GM20431 (cell line): ENCODE data around the gene SGMS2.

Experiments used
- in situ Hi-C: fragments of 300-500 bp; cut with MseI, MboI; formaldehyde crosslinking; loops from one replicate; pipeline ENCODE4 v1.15.0; 2020; ENCODE audit warnings: low sequenced_read_pairs; ENCODE audit not compliant: unreplicated experiment

The SGMS2 gene

DNA sequence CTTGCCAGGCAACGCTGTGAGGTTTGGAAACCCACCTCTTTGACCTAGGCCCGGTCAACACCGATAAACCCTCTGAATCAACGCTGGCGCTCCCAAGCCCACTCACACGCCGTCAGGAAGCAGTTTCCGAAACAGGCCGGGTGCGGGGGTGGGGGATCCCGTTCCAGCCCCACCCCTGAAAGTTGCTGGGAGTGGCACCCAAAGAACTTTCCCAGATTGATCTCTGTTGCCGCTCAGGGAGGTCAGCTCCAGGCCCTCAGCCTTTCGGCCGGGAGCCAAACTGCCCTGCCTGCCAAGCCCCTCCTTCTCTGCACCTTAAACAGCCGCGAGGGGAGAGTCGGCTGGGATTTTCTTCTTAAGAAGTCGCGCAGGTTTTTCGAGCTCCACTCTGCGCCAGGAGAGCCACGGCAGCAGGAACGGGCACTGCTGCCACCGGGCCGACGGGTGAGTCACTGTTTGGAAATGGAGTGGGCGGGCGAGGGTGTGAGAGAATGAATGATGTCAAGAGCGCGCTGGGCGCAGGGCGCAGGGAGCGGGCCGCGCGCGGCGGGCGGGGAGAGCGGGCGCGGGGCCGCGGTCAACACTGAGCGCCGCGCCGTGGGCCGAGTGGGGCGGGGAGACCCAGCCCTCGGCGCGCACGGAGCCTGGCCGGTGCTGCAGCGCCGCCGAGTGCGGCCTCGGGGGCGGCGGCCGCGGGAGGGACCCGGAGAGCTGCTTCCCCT, at the start of gene SGMS2:
Gene SGMS2, plus strand, starts transcription at position 583 of the 722 bp plus-strand sequence. CDS start 70,622 bp downstream, outside the sequence.
- in situ Hi-C loops, result no loop called here

DNA sequence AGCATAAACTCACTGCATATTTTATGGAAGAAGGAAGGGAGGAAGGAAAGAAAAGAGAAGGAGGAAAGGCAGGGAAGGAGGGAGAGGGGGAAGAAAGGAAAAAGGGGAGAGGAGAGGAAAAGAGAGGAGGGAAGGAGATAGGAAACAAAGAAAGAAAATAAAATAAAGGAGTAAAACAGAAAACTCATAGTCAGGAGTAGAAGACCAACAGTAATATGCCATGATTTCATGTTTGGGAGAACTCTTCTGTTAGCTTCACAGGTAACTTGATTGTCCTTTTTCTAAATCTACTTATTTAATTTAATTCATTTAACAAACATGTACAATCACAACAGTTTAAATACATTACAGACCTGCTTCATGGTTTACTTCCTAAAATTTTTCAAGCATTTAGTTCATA, 46.8 kb upstream of the SGMS2 start:
- in situ Hi-C loops, result no loop called here

DNA sequence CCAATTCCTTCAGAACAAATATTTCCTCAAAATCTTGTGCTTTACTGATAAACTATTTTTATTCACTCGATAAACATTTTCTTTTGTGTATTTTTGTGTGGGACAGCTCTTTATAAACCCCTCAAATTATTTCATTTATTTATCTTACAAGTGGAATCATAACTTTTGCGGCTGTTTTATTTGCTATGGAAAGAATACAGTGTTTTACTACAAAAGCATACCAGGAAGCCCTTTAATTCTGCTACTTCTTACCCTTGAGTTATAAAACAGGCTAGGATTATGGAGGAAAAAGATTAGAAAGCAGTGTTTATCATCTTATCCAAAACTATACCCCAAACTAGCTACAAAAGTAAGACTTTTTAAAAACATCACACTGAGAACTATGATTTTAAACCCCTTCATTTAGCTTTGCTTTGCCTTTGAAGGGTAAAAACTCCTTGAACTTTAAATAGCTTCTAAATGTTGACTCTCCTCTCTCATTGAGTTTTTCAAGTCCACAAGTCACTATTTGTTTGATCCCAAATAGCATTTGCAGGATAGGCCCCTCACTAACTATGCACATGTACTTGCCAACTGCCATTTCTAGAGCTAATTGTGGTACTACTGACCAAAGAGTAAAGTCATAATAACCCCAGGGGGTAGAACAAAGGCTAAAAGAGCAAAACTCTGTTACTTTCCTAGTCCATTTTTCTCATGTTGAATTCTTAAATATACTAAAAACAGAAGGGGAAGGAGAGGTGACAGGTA, 45.8 kb upstream of the SGMS2 start:
- in situ Hi-C loops, result no loop called here

DNA sequence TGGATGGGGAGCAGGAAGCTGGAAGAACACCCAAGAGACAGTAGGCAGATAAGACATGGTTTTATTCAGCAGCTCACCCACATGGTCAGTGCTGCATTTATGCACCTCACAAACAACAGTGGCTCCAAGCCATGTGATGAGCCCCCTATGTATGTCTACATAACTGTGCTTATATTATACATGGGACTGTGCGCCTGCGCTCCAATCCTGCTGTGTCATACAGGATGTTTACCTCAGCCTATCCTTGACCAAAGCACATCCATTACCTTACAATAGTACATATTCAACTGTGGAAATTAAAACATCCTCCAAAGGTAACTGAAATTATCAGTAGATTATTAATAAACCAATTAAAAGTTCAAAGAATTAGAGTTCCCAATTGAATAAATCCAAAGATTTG, 44.1 kb upstream of the SGMS2 start:
- in situ Hi-C loops, result no loop called here

DNA sequence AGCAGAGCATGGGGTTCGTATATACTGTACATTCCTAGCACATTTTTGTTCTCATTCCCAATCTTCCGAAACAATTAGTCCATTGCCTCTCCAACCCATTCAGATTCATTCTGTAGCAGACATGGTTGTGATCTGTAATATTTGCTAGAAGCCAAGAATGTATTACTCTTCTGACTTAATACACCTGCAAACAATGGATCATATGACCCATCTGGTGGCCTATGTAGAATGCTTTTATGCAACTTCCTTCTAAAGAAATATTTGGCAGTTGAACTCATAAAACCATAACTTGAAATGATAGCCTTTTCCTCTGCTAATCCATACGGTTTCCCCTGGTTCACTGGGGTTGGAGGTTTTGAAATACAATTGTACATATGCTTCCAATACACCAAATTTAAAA, 32.8 kb upstream of the SGMS2 start:
- in situ Hi-C loops, result no loop called here

DNA sequence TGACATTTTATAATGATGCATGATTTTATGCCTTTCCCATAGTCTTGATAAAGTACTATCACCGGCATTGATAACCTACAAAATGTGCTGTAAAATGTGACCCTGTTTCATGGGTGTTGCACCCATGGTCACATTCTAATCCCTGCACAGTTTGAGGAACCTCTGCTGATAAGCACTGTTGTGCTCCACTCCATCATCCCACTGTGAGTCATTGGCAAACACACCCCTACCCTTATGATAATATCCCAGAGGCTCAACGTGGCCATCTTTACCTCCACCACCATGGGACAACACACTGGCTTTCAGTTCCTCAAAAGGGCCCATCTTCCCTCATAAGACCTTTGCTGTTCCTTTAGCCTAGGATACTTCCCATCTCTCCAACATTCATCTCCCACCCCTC, 32.0 kb upstream of the SGMS2 start:
- in situ Hi-C loops, result no loop called here

DNA sequence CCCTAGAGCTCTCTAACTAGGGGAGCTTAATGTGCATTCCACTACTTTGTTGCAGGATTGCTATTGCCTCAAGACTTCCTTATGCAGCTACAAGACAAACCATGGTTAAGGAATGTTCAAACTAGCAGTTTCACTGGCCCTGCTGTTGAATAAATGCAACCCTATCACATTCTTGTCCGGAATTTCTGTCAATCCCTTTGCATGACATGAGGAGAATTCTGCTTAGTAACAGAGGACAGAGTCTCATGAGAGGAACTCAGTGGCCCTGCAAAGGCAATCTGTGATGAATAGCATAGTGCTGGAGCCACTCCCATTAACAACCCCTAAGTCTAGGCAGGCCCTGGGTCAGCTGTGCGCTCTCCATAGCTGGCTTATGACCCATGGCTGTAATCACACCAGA, 30.7 kb upstream of the SGMS2 start:
- in situ Hi-C loops, result no loop called here

DNA sequence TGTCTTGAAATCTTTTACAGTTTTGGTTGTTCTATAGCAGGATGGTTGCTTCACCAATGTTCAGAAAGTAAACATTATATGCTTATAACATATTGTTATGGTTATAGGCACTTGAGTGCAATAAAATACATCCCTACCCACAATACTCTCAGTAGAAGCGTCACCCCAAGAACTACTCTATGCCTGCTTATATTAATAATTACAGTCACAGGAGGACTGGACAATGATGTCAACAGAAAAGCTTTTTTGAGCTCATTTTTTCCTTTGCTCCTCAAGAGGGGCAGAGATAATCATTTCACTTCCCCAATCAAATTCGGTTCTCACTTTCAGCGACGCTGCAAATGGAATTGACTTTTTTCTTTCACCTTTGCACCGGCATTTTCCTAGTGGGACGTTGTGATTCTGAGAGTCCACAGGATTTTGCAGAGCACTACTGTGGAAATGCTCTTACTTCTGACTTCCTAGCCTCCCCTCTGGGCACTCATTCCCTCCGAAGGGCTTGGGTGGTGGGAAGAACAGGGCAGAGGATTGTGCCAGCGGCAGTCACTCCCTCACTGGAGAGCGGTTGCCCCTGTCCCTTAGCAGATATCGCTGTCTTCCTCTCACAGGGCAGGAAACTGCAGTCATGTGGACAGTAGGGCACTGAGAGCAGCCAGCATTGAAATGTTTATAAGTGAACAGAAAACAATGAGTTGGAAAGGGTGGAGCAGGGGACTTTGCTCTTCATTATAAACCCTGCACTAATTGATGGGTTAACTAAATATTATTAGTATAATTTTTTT, 24.9 kb upstream of the SGMS2 start:
- in situ Hi-C loops, result no loop called here

DNA sequence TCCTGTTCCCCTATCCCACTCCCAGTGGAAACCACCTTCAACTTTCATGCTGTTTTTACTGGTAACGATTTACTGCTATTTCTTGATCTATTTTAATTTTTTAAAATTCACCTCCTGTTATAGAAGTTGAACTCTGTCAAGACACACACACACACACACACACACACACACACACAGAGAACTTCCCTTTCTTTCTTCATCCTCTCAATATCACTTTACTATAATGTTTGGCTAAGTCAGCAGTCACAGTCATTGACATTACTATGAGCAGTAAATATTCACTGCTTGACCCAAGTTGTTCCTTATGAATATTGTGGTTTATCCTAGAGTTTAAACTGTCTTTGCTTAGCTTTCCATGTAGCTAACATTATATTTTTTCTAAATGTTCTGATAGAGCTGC, 24.0 kb upstream of the SGMS2 start:
- in situ Hi-C loops, result no loop called here

DNA sequence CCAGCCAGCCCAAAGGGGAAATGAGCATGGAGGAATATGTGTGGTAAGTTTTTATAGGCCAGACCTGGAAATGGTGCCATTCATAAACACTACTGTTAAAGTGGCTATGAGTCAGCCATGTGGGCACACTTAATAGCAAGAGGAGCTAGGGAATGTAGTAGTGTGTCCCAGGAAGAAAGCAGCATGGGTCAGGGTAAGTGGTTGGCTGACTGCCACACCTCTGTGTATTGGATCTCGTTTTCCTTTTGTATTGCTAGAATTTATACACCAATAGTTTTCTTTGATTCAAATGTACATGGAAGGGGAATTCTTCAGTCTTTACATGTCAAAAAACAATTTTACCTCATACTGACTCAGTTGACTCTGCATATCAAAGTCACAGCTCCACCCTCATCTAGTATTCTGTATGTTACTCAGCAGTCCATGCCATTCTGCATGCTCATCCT, 22.9 kb upstream of the SGMS2 start:
- in situ Hi-C loops, result no loop called here

DNA sequence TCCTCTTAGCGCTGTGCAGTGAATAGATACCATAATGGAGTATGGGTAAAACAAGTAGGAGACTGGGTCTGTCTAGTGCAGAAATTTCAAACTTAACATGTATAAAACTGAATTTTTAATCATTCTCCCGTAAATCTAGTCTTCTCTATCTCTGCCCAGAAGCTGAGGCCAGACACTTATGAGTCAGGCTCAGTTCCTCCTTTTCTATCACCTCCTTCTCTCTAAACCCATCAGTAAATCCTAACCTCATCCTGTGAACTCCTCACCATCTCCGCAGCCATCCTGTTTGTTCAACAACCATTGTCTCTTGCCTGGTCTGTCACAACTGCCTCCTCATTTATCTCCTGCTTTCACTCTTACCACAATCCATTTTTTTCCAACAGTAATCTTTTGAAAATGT, 19.8 kb upstream of the SGMS2 start:
- in situ Hi-C loops, result no loop called here

DNA sequence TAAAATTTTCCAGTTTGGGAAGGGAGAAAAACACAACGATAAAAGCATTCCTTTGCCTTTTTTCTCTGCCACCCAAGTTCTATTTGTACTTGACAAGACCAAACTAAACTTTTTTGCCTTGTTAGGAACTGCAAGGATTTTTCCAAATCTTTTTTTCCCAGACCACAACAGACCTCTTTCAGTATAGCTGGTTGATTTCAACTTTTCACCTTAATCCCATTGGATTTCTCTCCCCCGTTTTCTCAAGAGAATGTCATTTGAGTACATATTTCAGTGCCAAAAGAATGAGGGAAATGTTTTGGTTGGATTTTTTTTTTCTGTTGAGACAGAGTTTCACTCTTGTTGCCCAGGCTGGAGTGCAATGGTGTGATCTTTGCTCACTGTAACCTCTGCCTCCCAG, 18.5 kb upstream of the SGMS2 start:
- in situ Hi-C loops, result no loop called here

DNA sequence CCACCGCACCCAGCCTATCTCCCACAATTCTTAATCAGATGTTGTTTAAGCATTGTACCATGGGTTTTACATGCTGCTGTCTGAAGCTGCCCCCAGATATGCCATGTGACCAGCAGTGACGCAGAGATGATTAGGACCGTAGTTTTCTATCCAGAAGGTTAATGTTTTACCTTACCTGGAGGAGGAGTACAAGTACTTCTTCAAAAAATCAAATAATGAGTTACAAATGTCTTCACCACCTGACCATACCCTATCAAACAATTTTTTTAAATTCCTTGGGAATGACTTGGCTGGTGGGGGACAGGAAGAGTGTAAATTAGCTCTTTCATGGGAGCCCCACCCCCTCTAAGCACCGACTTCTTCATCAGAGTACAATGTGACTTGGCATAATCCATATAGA, 16.2 kb upstream of the SGMS2 start:
- in situ Hi-C loops, result no loop called here

DNA sequence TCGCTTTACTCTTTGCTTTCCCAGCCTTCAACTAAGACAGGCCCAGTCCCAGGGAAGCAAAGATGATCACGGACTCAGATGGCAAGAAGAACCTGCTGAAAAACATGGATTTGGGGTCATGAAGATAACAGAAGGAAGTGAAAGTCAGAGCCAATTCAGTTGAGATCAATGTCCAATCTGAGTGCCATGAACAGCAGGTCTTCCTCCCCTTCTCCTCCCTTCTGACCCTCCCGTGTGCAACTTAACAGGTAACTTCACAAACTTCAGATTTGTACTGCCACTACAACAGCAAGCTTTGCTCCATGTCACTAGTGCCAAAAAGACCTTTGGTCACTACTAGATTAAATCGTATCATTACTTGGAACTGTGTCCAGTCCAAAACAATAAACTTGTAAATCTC, 15.5 kb upstream of the SGMS2 start:
- in situ Hi-C loops, result no loop called here

DNA sequence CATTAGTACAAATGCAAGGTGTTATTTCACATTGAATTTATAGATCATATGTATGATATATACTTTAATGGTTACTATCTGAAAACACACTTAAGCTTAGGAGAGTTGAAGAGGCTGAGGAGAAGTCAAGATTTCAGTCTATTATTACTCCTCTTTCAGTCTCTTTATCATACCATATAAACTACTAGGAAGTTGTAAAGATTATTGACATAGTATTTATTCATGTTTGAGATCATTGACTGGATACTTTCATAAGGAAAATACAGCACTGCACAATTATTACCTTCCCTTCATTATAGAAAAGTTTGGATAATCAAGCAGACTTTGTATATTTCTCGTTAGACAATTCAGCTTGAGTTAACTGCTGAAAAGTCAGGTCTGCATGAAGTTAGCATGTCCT, 10.0 kb upstream of the SGMS2 start:
- in situ Hi-C loops, result no loop called here

DNA sequence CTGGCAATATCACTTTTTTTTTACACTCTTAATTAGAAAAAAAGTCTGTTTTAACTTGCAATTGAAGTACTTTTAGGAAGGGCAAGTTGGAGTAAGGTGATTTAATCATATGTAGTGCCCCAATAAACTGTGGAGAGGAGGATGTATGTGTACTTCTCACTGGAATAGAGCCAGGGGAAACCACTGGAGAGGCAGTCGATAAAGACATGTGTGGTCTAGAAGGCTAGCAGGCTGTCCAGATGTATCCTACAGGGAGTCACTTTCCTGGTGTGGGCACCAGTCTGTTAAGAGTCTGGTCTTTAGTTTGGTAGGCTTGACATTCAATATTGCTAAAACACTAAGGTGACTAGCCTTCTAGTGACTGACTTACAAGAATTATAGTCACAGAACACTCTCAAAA, 9.6 kb upstream of the SGMS2 start:
- in situ Hi-C loops, result no loop called here

DNA sequence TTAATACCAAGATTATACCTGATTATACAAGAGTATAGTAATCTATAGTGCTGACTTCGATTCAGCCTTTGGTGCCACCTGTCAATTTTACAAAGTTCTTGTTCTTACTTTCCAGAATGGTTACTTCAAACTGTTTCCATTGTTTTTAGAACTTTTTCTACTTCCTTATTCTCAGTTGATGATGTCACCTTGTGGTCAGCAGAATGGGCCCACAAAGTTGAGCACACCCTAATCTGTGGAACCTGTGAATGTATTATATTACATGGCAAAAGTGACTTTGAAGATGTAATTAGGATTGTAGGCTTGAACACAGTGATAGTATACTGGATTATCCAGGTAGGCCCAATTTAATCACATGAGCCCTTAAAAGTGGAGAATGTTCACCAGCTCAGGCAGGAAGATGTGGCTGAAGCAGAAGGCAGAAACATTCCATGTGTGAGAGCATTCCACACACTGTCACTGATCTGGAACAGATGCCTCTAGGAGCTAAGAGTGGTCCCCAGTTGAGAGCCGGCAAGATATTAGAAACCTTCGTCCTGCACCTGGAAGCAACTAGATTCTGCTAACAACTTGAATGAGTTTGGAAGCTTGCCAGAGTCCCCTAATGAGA, 6.3 kb upstream of the SGMS2 start:
- in situ Hi-C loops, result no loop called here

DNA sequence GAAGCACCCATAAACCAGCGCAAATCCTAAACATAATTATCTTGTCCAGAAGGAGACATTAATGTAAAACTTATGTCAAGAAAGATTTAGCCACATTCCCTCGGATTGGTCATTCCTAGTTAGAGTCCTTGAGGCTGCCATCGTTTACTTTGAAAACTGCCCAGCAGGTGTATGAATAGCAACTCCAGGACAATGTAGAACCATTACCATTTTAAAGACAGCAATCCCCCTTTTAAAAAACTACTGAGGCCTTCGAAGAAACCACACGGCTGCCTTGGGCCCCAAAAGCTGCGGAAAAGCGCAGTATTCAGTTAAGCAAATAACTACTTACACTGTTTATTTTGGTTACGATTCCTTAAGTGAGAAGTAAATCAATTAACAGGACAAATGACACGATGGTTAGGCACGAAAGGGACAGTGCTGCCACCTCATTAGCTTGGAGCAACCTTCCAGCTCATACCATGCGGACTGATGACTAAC, 822 bp upstream of the SGMS2 start:
- in situ Hi-C loops, result no loop called here

DNA sequence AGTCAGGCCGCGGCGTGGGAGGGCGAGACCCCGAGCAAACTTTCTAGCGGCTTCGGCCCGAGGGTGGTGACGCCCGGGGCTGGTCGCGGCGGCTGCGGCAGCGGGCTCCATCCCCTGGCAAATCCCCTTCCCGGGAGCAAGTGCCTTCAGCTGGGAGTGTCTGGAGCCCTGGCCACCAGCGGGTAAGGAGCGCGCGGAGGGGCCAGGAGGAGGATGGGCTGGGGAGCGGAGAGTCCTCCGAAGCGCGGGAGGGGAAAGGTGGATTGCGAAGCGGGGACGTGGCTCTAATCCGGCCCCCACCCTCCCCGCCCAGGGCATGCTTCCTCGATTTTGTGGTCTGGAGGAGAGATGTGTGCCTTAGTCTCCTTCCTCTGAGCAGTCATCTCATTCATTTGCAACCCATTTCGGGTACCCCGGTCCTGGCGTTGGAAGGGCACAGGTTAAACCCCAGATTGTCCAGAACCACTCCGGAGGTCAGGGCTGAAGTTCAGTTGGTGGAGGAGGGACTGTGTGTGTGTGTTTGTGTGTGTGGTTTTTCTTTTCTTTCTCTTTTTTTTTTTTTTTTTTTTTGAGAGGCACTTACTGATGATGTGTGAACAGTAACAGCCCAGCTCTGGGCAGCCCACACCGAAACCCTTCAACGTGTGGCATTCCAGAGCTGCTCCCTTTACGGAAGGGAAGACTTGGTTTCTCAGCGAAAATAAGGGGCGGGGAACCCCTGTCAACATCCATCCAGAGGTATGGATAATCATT, 516 bp downstream of the SGMS2 start:
- in situ Hi-C loops, result no loop called here
